SK-N-SH treated with all-trans-retinoic acid at 6 μM for 48 hours (cell line): ENCODE measurements around the gene CUL5.

Source experiments
- ATAC-seq: fragments of 200-7000 bp; cut with Tn5 transposase; 3 replicates; pipeline ENCODE4 v1.9.1; 2020; ENCODE audit warnings: mild to moderate bottlenecking, moderate library complexity
- BACH2 ChIP-seq: fragments of 250-450 bp; sonication (Bioruptor Pico); IDR thresholded peaks from 2 replicates; pipeline ENCODE4 v1.9.0; 2021; ENCODE audit warnings: mild to moderate bottlenecking, borderline replicate concordance
- CSDC2 ChIP-seq: fragments of 250-450 bp; sonication (Bioruptor Pico); IDR thresholded peaks from 2 replicates; pipeline ENCODE4 v1.5.0; 2020; ENCODE audit warnings: mild to moderate bottlenecking, moderate library complexity
- ESRRG ChIP-seq: fragments of 250-450 bp; sonication (Bioruptor Pico); IDR thresholded peaks from 2 replicates; pipeline ENCODE4 v1.6.1; 2021; ENCODE audit warnings: mild to moderate bottlenecking
- GLIS3 ChIP-seq: fragments of 250-450 bp; sonication (Bioruptor Pico); IDR thresholded peaks from 2 replicates; pipeline ENCODE4 v1.5.0; 2020; ENCODE audit warnings: mild to moderate bottlenecking, moderate library complexity
- ISL1 ChIP-seq: fragments of 250-450 bp; sonication (Bioruptor Pico); IDR thresholded peaks from 2 replicates; pipeline ENCODE4 v2.1.2; 2022; ENCODE audit warnings: mild to moderate bottlenecking, moderate library complexity
- OSR1 ChIP-seq: fragments of 250-450 bp; sonication (Bioruptor Pico); IDR thresholded peaks from 2 replicates; pipeline ENCODE4 v1.8.0; 2022; ENCODE audit warnings: moderate library complexity, mild to moderate bottlenecking, inconsistent platforms
- POU6F1 ChIP-seq: fragments of 250-450 bp; sonication (Bioruptor Pico); IDR thresholded peaks from 2 replicates; pipeline ENCODE4 v1.8.0; 2021; ENCODE audit warnings: low read depth, mild to moderate bottlenecking, moderate library complexity, borderline replicate concordance
- RARB ChIP-seq: fragments of 250-450 bp; sonication (Bioruptor Pico); IDR thresholded peaks from 2 replicates; pipeline ENCODE4 v1.8.0; 2021; ENCODE audit warnings: mild to moderate bottlenecking, moderate library complexity
- SNAI2 ChIP-seq: fragments of 250-450 bp; sonication (Bioruptor Pico); IDR thresholded peaks from 2 replicates; pipeline ENCODE4 v1.5.0; 2020; ENCODE audit warnings: mild to moderate bottlenecking, moderate library complexity
- TCF4 ChIP-seq: fragments of 250-450 bp; sonication (Bioruptor Pico); IDR thresholded peaks from 2 replicates; pipeline ENCODE4 v1.8.0; 2021; ENCODE audit warnings: mild to moderate bottlenecking, moderate library complexity, borderline replicate concordance
- TOX ChIP-seq: fragments of 250-450 bp; sonication (Bioruptor Pico); IDR thresholded peaks from 2 replicates; pipeline ENCODE4 v1.8.0; 2021; ENCODE audit warnings: mild to moderate bottlenecking, moderate library complexity, borderline replicate concordance
- ZC3H10 ChIP-seq: fragments of 250-450 bp; sonication (Bioruptor Pico); IDR thresholded peaks from 2 replicates; pipeline ENCODE4 v1.5.1; 2021; ENCODE audit warnings: mild to moderate bottlenecking, moderate library complexity
- ZFP30 ChIP-seq: fragments of 450-650 bp; formaldehyde crosslinking; IDR thresholded peaks from 2 replicates; pipeline ENCODE4 v1.5.0; 2022; ENCODE audit warnings: mild to moderate bottlenecking, moderate library complexity
- ZNF565 ChIP-seq: fragments of 450-650 bp; formaldehyde crosslinking; conservative IDR thresholded peaks from 2 replicates; pipeline ENCODE4 v1.5.0; 2020; ENCODE audit warnings: low read depth, mild to moderate bottlenecking, moderate library complexity
- ZNF8 ChIP-seq: fragments of 450-650 bp; formaldehyde crosslinking; IDR thresholded peaks from 2 replicates; pipeline ENCODE4 v1.5.0; 2020; ENCODE audit warnings: mild to moderate bottlenecking, moderate library complexity
- TF ChIP-seq, protein P1 (sequence below): fragments of 250-450 bp; sonication (Bioruptor Pico); IDR thresholded peaks from 2 replicates; pipeline ENCODE4 v1.5.0; 2020; ENCODE audit warnings: mild to moderate bottlenecking, moderate library complexity
- TF ChIP-seq, protein P2 (sequence below): fragments of 250-450 bp; sonication (Bioruptor Pico); IDR thresholded peaks from 2 replicates; pipeline ENCODE4 v1.8.0; 2020; ENCODE audit warnings: mild to moderate bottlenecking, moderate library complexity, borderline replicate concordance
- TF ChIP-seq, protein P3 (sequence below): fragments of 250-450 bp; sonication (Bioruptor Pico); IDR thresholded peaks from 2 replicates; pipeline ENCODE4 v1.5.1; 2020; ENCODE audit warnings: low read depth, mild to moderate bottlenecking, moderate library complexity

The CUL5 gene

DNA sequence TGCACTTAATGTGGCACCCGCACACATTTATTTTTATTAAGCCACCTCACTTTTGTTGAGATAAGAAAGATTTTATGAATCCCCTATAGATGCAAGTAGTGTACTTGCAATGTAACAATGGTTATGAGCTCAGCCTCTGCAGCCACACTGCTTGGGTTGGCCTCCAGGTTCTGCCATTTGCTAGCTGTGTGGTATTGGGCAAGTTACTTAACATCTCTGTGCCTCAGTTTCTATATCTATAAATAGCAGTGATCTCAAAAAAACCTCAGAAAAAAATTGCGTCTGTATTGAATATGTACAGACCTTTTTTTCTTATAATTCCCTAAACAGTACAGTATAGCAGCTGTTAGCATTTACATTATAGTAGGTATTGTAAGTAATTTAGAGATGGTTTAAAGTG, 10.0 kb downstream of the CUL5 start:
- no peak for TF ChIP-seq ZNF565
- TF ChIP-seq ESRRG (CRISPR knock-in tag), result no peak
- TF ChIP-seq ZNF8 (CRISPR knock-in tag), result no peak
- TF ChIP-seq CSDC2 (CRISPR knock-in tag), result no peak
- TF ChIP-seq ISL1 (CRISPR knock-in tag), result no peak
- no peak for ATAC-seq

DNA sequence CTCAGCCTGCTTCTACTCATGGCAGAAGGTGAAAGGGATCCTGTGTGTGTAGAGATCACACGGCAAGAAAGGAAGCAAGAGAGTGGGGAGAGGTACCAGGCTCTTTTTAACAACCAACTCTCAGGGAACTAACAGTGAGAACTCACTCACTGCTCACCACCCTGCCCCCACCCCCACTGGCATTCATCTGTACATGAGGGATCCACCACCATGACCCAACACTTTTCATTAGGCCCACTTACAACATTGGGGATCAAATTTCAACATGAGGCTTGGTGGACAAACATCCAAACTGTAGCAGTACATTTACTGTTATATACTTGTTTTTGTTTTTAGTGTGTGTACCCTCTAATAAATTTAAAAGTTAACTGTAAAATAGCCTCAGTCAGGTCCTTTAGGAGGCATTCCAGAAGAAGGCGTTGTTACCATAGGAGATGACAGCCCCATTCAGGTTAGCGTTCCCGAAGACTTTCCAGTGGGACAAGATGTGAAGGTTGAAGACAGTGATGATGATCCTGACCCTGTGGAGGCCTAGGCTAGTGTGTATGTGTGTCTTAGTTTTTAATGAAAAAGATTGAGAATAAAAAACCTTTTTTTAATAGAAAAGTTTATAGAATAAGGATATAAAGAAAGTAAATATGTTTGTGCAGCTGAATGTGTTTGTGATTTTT, 11.3 kb downstream of the CUL5 start:
- TF ChIP-seq BACH2 (CRISPR knock-in tag) (no peak), SNAI2 (CRISPR knock-in tag) (no peak), TCF4 (CRISPR knock-in tag) (no peak), RARB (CRISPR knock-in tag) (no peak), POU6F1 (CRISPR knock-in tag) (no peak), GLIS3 (CRISPR knock-in tag) (no peak), ZNF565 (no peak), OSR1 (CRISPR knock-in tag) (no peak), CSDC2 (CRISPR knock-in tag) (no peak), ISL1 (CRISPR knock-in tag) (no peak), ZFP30 (no peak), TOX (CRISPR knock-in tag) (no peak), ZNF8 (CRISPR knock-in tag) (no peak)
- TF ChIP-seq, protein P1, sequence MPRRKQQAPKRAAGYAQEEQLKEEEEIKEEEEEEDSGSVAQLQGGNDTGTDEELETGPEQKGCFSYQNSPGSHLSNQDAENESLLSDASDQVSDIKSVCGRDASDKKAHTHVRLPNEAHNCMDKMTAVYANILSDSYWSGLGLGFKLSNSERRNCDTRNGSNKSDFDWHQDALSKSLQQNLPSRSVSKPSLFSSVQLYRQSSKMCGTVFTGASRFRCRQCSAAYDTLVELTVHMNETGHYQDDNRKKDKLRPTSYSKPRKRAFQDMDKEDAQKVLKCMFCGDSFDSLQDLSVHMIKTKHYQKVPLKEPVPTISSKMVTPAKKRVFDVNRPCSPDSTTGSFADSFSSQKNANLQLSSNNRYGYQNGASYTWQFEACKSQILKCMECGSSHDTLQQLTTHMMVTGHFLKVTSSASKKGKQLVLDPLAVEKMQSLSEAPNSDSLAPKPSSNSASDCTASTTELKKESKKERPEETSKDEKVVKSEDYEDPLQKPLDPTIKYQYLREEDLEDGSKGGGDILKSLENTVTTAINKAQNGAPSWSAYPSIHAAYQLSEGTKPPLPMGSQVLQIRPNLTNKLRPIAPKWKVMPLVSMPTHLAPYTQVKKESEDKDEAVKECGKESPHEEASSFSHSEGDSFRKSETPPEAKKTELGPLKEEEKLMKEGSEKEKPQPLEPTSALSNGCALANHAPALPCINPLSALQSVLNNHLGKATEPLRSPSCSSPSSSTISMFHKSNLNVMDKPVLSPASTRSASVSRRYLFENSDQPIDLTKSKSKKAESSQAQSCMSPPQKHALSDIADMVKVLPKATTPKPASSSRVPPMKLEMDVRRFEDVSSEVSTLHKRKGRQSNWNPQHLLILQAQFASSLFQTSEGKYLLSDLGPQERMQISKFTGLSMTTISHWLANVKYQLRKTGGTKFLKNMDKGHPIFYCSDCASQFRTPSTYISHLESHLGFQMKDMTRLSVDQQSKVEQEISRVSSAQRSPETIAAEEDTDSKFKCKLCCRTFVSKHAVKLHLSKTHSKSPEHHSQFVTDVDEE (CRISPR knock-in tag), result no peak
- TF ChIP-seq, protein P2, sequence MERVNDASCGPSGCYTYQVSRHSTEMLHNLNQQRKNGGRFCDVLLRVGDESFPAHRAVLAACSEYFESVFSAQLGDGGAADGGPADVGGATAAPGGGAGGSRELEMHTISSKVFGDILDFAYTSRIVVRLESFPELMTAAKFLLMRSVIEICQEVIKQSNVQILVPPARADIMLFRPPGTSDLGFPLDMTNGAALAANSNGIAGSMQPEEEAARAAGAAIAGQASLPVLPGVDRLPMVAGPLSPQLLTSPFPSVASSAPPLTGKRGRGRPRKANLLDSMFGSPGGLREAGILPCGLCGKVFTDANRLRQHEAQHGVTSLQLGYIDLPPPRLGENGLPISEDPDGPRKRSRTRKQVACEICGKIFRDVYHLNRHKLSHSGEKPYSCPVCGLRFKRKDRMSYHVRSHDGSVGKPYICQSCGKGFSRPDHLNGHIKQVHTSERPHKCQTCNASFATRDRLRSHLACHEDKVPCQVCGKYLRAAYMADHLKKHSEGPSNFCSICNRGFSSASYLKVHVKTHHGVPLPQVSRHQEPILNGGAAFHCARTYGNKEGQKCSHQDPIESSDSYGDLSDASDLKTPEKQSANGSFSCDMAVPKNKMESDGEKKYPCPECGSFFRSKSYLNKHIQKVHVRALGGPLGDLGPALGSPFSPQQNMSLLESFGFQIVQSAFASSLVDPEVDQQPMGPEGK (CRISPR knock-in tag), result no peak
- TF ChIP-seq, protein P3, sequence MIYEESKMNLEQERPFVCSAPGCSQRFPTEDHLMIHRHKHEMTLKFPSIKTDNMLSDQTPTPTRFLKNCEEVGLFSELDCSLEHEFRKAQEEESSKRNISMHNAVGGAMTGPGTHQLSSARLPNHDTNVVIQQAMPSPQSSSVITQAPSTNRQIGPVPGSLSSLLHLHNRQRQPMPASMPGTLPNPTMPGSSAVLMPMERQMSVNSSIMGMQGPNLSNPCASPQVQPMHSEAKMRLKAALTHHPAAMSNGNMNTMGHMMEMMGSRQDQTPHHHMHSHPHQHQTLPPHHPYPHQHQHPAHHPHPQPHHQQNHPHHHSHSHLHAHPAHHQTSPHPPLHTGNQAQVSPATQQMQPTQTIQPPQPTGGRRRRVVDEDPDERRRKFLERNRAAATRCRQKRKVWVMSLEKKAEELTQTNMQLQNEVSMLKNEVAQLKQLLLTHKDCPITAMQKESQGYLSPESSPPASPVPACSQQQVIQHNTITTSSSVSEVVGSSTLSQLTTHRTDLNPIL (CRISPR knock-in tag), result no peak
- ATAC-seq, result no peak

GRCh38 chr11:108025387-108026080, 16.8 kb downstream of the CUL5 start:
- no peak for ATAC-seq
- TF ChIP-seq ZC3H10 (CRISPR knock-in tag) (no peak), GLIS3 (CRISPR knock-in tag) (no peak), BACH2 (CRISPR knock-in tag) (no peak)
- TF ChIP-seq, protein P1 (CRISPR knock-in tag), result no peak
